Measurements from ENCODE around the gene IL23A. TPM values are rescaled to one million over a fixed set of nuclear protein-coding genes. Genes with fewer than 3 reads are reported as not detected.
A peak's percentile ranks its signal among the peaks of the same experiment; 100 is the strongest.

IL23A gene
- total RNA-seq, 1 donor from 2014 or later, result 1.5 TPM

GRCh38 chr12:56377989-56378316, 39.3 kb downstream of the IL23A start:
- Histone ChIP-seq H3K4me2 (no peak overlapping the region), H3F3A (ENCODE audit: low read depth) (no peaks in the 10 kb centered on the region), H3K27ac (no peak overlapping the region), H2AFZ (replicated peaks) (peak overlapping the region; percentile 76), H3K36me3 (no peaks in the 10 kb centered on the region), H3K79me2 (ENCODE audit: low read depth) (no peaks in the 10 kb centered on the region), H3K9ac (no peak overlapping the region), H4K20me1 (ENCODE audit: low read depth) (no peaks in the 10 kb centered on the region), H3K4me1 (peaks cover 9% of the 10 kb centered on the region), H3K9me3 (ENCODE audit: low read depth) (no peaks in the 10 kb centered on the region), H3K4me3 (no peak overlapping the region), H3K27me3 (no peaks in the 10 kb centered on the region)
- Mint-ChIP-seq H3K9me3 (peaks cover 5% of the 10 kb centered on the region), H3K27me3 (ENCODE audit: insufficient read depth, low read depth) (no peaks in the 10 kb centered on the region), H3K4me3 (no peak overlapping the region), H3K4me1 (peaks cover 4% of the 10 kb centered on the region), H3K27ac (no peak overlapping the region), H3K36me3 (no peaks in the 10 kb centered on the region)
- no peak for DNase-seq (ENCODE audit: low spot score)
- TF ChIP-seq EZH2phosphoT487 (IDR thresholded peaks at IDR 0.05), result no peak
- TF ChIP-seq EZH2 (IDR thresholded peaks at IDR 0.05), result no peak

- Mint-ChIP-seq H3K4me1 (peaks cover 10% of the 10 kb centered on the region), H3K27me3 (ENCODE audit: insufficient read depth, low read depth) (peaks cover 5% of the 10 kb centered on the region), H3K4me3 (no peak overlapping the region), H3K9me3 (no peaks in the 10 kb centered on the region), H3K27ac (no peak overlapping the region), H3K36me3 (no peaks in the 10 kb centered on the region)
- Histone ChIP-seq H3K27me3 (no peaks in the 10 kb centered on the region), H3K9ac (no peak overlapping the region), H3K36me3 (no peaks in the 10 kb centered on the region), H3K4me2 (no peak overlapping the region), H3K4me1 (peaks cover 9% of the 10 kb centered on the region), H3F3A (ENCODE audit: low read depth) (no peaks in the 10 kb centered on the region), H3K27ac (no peak overlapping the region), H2AFZ (replicated peaks) (no peak overlapping the region), H4K20me1 (ENCODE audit: low read depth) (no peaks in the 10 kb centered on the region), H3K9me3 (ENCODE audit: low read depth) (no peaks in the 10 kb centered on the region), H3K4me3 (no peak overlapping the region), H3K79me2 (ENCODE audit: low read depth) (no peaks in the 10 kb centered on the region)
- no peak for DNase-seq (ENCODE audit: low spot score)
- TF ChIP-seq EZH2 (IDR thresholded peaks at IDR 0.05) (no peak), EZH2phosphoT487 (IDR thresholded peaks at IDR 0.05) (no peak)
- TF ChIP-seq, protein P1, sequence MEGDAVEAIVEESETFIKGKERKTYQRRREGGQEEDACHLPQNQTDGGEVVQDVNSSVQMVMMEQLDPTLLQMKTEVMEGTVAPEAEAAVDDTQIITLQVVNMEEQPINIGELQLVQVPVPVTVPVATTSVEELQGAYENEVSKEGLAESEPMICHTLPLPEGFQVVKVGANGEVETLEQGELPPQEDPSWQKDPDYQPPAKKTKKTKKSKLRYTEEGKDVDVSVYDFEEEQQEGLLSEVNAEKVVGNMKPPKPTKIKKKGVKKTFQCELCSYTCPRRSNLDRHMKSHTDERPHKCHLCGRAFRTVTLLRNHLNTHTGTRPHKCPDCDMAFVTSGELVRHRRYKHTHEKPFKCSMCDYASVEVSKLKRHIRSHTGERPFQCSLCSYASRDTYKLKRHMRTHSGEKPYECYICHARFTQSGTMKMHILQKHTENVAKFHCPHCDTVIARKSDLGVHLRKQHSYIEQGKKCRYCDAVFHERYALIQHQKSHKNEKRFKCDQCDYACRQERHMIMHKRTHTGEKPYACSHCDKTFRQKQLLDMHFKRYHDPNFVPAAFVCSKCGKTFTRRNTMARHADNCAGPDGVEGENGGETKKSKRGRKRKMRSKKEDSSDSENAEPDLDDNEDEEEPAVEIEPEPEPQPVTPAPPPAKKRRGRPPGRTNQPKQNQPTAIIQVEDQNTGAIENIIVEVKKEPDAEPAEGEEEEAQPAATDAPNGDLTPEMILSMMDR (IDR thresholded peaks at IDR 0.05), result no peak
These were observed 43.9 kb downstream of the IL23A start for GRCh38 chr12:56382611-56383010.

DNA sequence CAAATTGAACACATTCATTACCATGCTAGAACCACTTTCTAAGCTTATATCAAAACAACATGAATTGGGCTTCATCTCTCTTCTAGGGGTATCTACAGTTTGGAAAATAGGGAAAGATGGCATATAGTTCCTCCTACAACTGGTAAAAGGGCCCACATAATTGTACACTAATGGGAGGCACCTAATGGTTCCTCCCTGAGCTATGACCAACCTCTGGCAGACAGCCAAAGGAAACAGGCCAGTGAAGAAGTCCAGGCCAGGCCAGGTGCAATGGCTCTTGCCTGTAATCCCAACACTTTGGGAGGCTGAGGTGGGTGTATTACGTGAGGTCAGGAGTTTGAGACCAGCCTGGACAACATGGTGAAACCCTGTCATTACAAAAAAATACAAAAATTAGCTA, 47.2 kb downstream of the IL23A start:
- TF ChIP-seq, protein P1 (IDR thresholded peaks at IDR 0.05), result no peak
- TF ChIP-seq EZH2 (IDR thresholded peaks at IDR 0.05) (no peak), EZH2phosphoT487 (IDR thresholded peaks at IDR 0.05) (no peak)
- Histone ChIP-seq H3F3A (ENCODE audit: low read depth) (no peaks in the 10 kb centered on the region), H3K9ac (no peak overlapping the region), H3K36me3 (no peaks in the 10 kb centered on the region), H3K9me3 (ENCODE audit: low read depth) (no peaks in the 10 kb centered on the region), H2AFZ (replicated peaks) (no peak overlapping the region), H3K27me3 (no peaks in the 10 kb centered on the region), H3K27ac (no peak overlapping the region), H4K20me1 (ENCODE audit: low read depth) (no peaks in the 10 kb centered on the region), H3K79me2 (ENCODE audit: low read depth) (no peaks in the 10 kb centered on the region), H3K4me3 (no peak overlapping the region), H3K4me1 (peaks cover 6% of the 10 kb centered on the region), H3K4me2 (no peak overlapping the region)
- Mint-ChIP-seq H3K9me3 (no peaks in the 10 kb centered on the region), H3K4me3 (no peak overlapping the region), H3K4me1 (peaks cover 11% of the 10 kb centered on the region), H3K27ac (no peak overlapping the region), H3K36me3 (no peaks in the 10 kb centered on the region), H3K27me3 (ENCODE audit: insufficient read depth, low read depth) (peaks cover 7% of the 10 kb centered on the region)
- DNase-seq (ENCODE audit: low spot score), result no peak

DNA sequence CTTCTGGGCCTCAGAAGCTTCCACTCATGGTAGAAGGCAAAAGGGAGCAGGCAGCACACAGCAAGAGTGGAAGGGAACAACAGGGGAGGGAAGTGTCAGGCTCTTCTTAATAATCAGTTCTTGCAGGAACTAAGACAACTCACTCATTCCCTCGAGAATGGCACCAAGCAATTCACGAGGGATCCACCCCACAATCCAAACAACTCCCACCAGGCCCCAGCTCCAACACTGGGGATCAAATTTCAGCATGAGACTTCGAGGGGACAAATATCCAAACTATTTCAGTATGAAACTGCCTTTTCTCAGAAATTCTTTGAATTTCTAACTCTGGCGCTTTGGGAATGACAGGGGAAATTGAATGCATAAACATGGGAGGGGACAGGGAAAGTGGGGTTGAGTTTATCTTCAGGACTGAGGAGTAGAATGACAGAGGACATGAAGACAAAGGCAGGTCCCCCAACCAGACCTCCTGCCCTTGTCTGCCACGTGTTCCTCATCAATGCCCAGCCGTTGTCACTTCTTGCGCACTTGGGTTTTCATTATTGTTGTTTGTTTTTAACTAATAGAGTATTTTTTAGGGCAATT, 48.6 kb downstream of the IL23A start:
- DNase-seq (ENCODE audit: low spot score), result no peak
- H3K27ac Mint-ChIP-seq, result peak overlapping the region; percentile 50
- Histone ChIP-seq H4K20me1 (ENCODE audit: low read depth) (no peaks in the 10 kb centered on the region), H3K27me3 (no peaks in the 10 kb centered on the region), H3K9me3 (ENCODE audit: low read depth) (no peaks in the 10 kb centered on the region), H3K79me2 (ENCODE audit: low read depth) (no peaks in the 10 kb centered on the region), H3K36me3 (no peaks in the 10 kb centered on the region), H3K4me3 (no peak overlapping the region), H2AFZ (replicated peaks) (peak overlapping the region; percentile 86), H3K4me2 (no peak overlapping the region), H3F3A (ENCODE audit: low read depth) (no peaks in the 10 kb centered on the region), H3K9ac (no peak overlapping the region), H3K4me1 (peaks cover 6% of the 10 kb centered on the region), H3K27ac (no peak overlapping the region)
- H3K27me3 Mint-ChIP-seq (ENCODE audit: insufficient read depth, low read depth), result peaks cover 9% of the 10 kb centered on the region
- TF ChIP-seq, protein P1 (IDR thresholded peaks at IDR 0.05), result no peak
- TF ChIP-seq EZH2 (IDR thresholded peaks at IDR 0.05), result no peak
- no peaks in the 10 kb centered on the region for H3K36me3 Mint-ChIP-seq
- H3K9me3 Mint-ChIP-seq, result peaks cover 3% of the 10 kb centered on the region
- H3K4me3 Mint-ChIP-seq, result no peak overlapping the region
- H3K4me1 Mint-ChIP-seq, result peaks cover 11% of the 10 kb centered on the region

Data from neural progenitor cell (in vitro differentiated cells).